ENCODE results near the gene MGAT1.

MGAT1 gene

GRCh38 chr5:180799194-180799593 lies 3.4 kb downstream of the MGAT1 start:
- in situ Hi-C loops (cut with MboI; ENCODE audit: low pct_unique_long_range_greater_than_20kb, low sequenced_read_pairs, unreplicated experiment): no loop called here
- TF ChIP-seq CTCF (IDR thresholded peaks at IDR 0.05; ENCODE audit: extremely low read depth, insufficient read depth, missing control alignments): no peak
- DNase-seq (ENCODE audit: low spot score): no peak

GRCh38 chr5:180798193-180798592 lies 4.4 kb downstream of the MGAT1 start:
- no peak for DNase-seq (ENCODE audit: low spot score)
- in situ Hi-C loops (cut with MboI; ENCODE audit: low pct_unique_long_range_greater_than_20kb, low sequenced_read_pairs, unreplicated experiment): no loop called here
- TF ChIP-seq CTCF (IDR thresholded peaks at IDR 0.05; ENCODE audit: extremely low read depth, insufficient read depth, missing control alignments): no peak

GRCh38 chr5:180797256-180798192 lies 5.1 kb downstream of the MGAT1 start:
- in situ Hi-C loops (cut with MboI; ENCODE audit: low pct_unique_long_range_greater_than_20kb, low sequenced_read_pairs, unreplicated experiment): no loop called here
- no peak for DNase-seq (ENCODE audit: low spot score)
- TF ChIP-seq CTCF (IDR thresholded peaks at IDR 0.05; ENCODE audit: extremely low read depth, insufficient read depth, missing control alignments): no peak

- no peak for TF ChIP-seq CTCF (IDR thresholded peaks at IDR 0.05; ENCODE audit: extremely low read depth, insufficient read depth, missing control alignments)
- in situ Hi-C loops (cut with MboI; ENCODE audit: low pct_unique_long_range_greater_than_20kb, low sequenced_read_pairs, unreplicated experiment): no loop called here
- no peak for DNase-seq (ENCODE audit: low spot score)
These were observed 6.8 kb downstream of the MGAT1 start for GRCh38 chr5:180795771-180796313.

- no peak for DNase-seq (ENCODE audit: low spot score)
- in situ Hi-C loops (cut with MboI; ENCODE audit: low pct_unique_long_range_greater_than_20kb, low sequenced_read_pairs, unreplicated experiment): no loop called here
- no peak for TF ChIP-seq CTCF (IDR thresholded peaks at IDR 0.05; ENCODE audit: extremely low read depth, insufficient read depth, missing control alignments)
These were observed 9.7 kb downstream of the MGAT1 start for GRCh38 chr5:180792965-180793287.

GRCh38 chr5:180792287-180792964 lies 10.2 kb downstream of the MGAT1 start:
- in situ Hi-C loops (cut with MboI; ENCODE audit: low pct_unique_long_range_greater_than_20kb, low sequenced_read_pairs, unreplicated experiment): no loop called here
- TF ChIP-seq CTCF (IDR thresholded peaks at IDR 0.05; ENCODE audit: extremely low read depth, insufficient read depth, missing control alignments): no peak
- DNase-seq (ENCODE audit: low spot score): no peak

Measured in GM13977 (cell line).